GM19035 (cell line): ENCODE data around the gene HMCN1.

ENCODE experiments used
- ATAC-seq: cut with Tn5 transposase; IDR thresholded peaks from one replicate; pipeline ENCODE4 v1.9.1; 2021; ENCODE audit not compliant: unreplicated experiment

The HMCN1 gene

GRCh38 chr1:186002406-186002805 lies 268.2 kb downstream of the HMCN1 start:
- no peak for ATAC-seq

GRCh38 chr1:186009039-186009737 lies 275.0 kb downstream of the HMCN1 start:
- ATAC-seq = no peak

GRCh38 chr1:186014370-186015037 lies 280.3 kb downstream of the HMCN1 start:
- ATAC-seq = no peak

GRCh38 chr1:186016856-186017255 lies 282.7 kb downstream of the HMCN1 start:
- no peak for ATAC-seq

GRCh38 chr1:186022184-186022583 lies 288.0 kb downstream of the HMCN1 start:
- no peak for ATAC-seq

- ATAC-seq = no peak
Observed at GRCh38 chr1:186026946-186027345, 292.8 kb downstream of the HMCN1 start.

GRCh38 chr1:186027621-186028020 lies 293.4 kb downstream of the HMCN1 start:
- no peak for ATAC-seq

GRCh38 chr1:186030453-186030852 lies 296.3 kb downstream of the HMCN1 start:
- ATAC-seq = no peak

- ATAC-seq = no peak
Observed at GRCh38 chr1:186033847-186034271, 299.7 kb downstream of the HMCN1 start.

- no peak for ATAC-seq
Observed at GRCh38 chr1:186042230-186042629, 308.0 kb downstream of the HMCN1 start.

GRCh38 chr1:186043296-186043695 lies 309.1 kb downstream of the HMCN1 start:
- ATAC-seq = no peak

- ATAC-seq = no peak
Observed at GRCh38 chr1:186044079-186044685, 310.0 kb downstream of the HMCN1 start.

- no peak for ATAC-seq
Observed at GRCh38 chr1:186046437-186047211, 312.4 kb downstream of the HMCN1 start.

GRCh38 chr1:186050360-186050759 lies 316.2 kb downstream of the HMCN1 start:
- ATAC-seq = no peak

GRCh38 chr1:186054003-186054402 lies 319.8 kb downstream of the HMCN1 start:
- no peak for ATAC-seq

- no peak for ATAC-seq
Observed at GRCh38 chr1:186054932-186055331, 320.7 kb downstream of the HMCN1 start.

GRCh38 chr1:186055846-186056245 lies 321.7 kb downstream of the HMCN1 start:
- no peak for ATAC-seq

- no peak for ATAC-seq
Observed at GRCh38 chr1:186057086-186057485, 322.9 kb downstream of the HMCN1 start.

- ATAC-seq = no peak
Observed at GRCh38 chr1:186059311-186059710, 325.1 kb downstream of the HMCN1 start.

GRCh38 chr1:186059752-186060151 lies 325.6 kb downstream of the HMCN1 start:
- no peak for ATAC-seq

- no peak for ATAC-seq
Observed at GRCh38 chr1:186060226-186060625, 326.0 kb downstream of the HMCN1 start.
